HepG2 (cell line): Measurements from ENCODE around the gene SYMPK. TPM values are rescaled to one million over a fixed set of nuclear protein-coding genes. Genes with fewer than 3 reads are reported as not detected.

Experiments used
- ARNTL ChIP-seq: sonication (generic); formaldehyde crosslinking; IDR thresholded peaks from 2 replicates; pipeline ENCODE4 v1.4.0; 2020; ENCODE audit warnings: mild to moderate bottlenecking, missing genetic modification reagents
- ATF7 ChIP-seq, 2 experiments: fragments of 450-650 bp in 1 of 2; sonication (generic) in 1 of 2; formaldehyde crosslinking in 1 of 2; IDR thresholded peaks; 2 replicates each; pipeline versions ENCODE4 v1.4.0 to v1.6.1; 2016 to 2020; ENCODE audit warnings: antibody characterized with exemption in 1 of 2, mild to moderate bottlenecking in 1 of 2, missing genetic modification reagents in 1 of 2
- CC2D1A ChIP-seq: sonication (generic); formaldehyde crosslinking; IDR thresholded peaks from 2 replicates; pipeline ENCODE4 v1.8.1; 2023; ENCODE audit warnings: mild to moderate bottlenecking, missing genetic modification reagents
- HOXA7 ChIP-seq: sonication (generic); formaldehyde crosslinking; IDR thresholded peaks from 2 replicates; pipeline ENCODE4 v1.8.1; 2022; ENCODE audit warnings: mild to moderate bottlenecking, missing genetic modification reagents, moderate library complexity
- MBNL3 ChIP-seq: fragments of 250-450 bp; sonication (Bioruptor Pico); conservative IDR thresholded peaks from 2 replicates; pipeline ENCODE4 v1.8.0; 2022; ENCODE audit warnings: mild to moderate bottlenecking, inconsistent platforms
- SALL2 ChIP-seq: sonication (generic); formaldehyde crosslinking; IDR thresholded peaks from 2 replicates; pipeline ENCODE4 v1.8.1; 2023; ENCODE audit warnings: mild to moderate bottlenecking, missing genetic modification reagents, inconsistent platforms
- TSC22D2 ChIP-seq: sonication (generic); formaldehyde crosslinking; IDR thresholded peaks from 2 replicates; pipeline ENCODE4 v1.5.1; 2020; ENCODE audit warnings: missing genetic modification reagents, mild to moderate bottlenecking, borderline replicate concordance
- YY1 ChIP-seq: IDR thresholded peaks from 2 replicates; pipeline ENCODE4 v1.6.1; 2011; ENCODE audit warnings: low read length, low read depth, moderate library complexity, mild to moderate bottlenecking; ENCODE audit not compliant: insufficient read depth, insufficient replicate concordance
- ZNF343 ChIP-seq: sonication (generic); formaldehyde crosslinking; IDR thresholded peaks from 2 replicates; pipeline ENCODE4 v1.4.0; 2020; ENCODE audit warnings: mild to moderate bottlenecking, missing genetic modification reagents
- ZNF768 ChIP-seq: sonication (generic); formaldehyde crosslinking; IDR thresholded peaks from 2 replicates; pipeline ENCODE4 v1.4.0; 2020; ENCODE audit warnings: missing genetic modification reagents
- ZNF879 ChIP-seq: sonication (generic); formaldehyde crosslinking; IDR thresholded peaks from 2 replicates; pipeline ENCODE4 v1.8.1; 2023; ENCODE audit warnings: missing genetic modification reagents
- polyA plus RNA-seq, 8 experiments: library from polyadenylated mRNA; depleted of rRNA in 3 of 8; stranded (reverse) in 7 of 8; unstranded in 1 of 8; fragments of >200 nt; fragmentation: Illumina TruSeq in 4 of 8; extraction: Trizol in 4 of 8; gene quantifications; 2 replicates each; pipeline versions ENCODE4 v1.2.1 to v1.2.3, GENCODE V29; 2011 to 2016; ENCODE audit warnings: low read depth in 4 of 8, missing spikeins in 1 of 8, mixed read lengths in 1 of 8; ENCODE audit not compliant: insufficient read depth in 1 of 8
- total RNA-seq, 5 experiments: library from RNA; depleted of rRNA; stranded (reverse); fragments of >200 nt; fragmentation: Illumina TruSeq; extraction: Trizol; gene quantifications; 2 replicates each; pipeline ENCODE4 v1.2.3, GENCODE V29; 2016; ENCODE audit warnings: low read depth in 1 of 5
- TF ChIP-seq, protein P1 (sequence below): sonication (generic); formaldehyde crosslinking; IDR thresholded peaks from 2 replicates; pipeline ENCODE4 v1.5.0; 2020; ENCODE audit warnings: missing genetic modification reagents
- TF ChIP-seq, protein P2 (sequence below): IDR thresholded peaks from 2 replicates; pipeline ENCODE4 v1.4.0; 2020; ENCODE audit warnings: mild to moderate bottlenecking, missing genetic modification reagents
- TF ChIP-seq, protein P3 (sequence below): sonication (generic); formaldehyde crosslinking; IDR thresholded peaks from 2 replicates; pipeline ENCODE4 v1.9.0; 2021; ENCODE audit warnings: mild to moderate bottlenecking, missing genetic modification reagents
- TF ChIP-seq, protein P4 (sequence below): sonication (generic); formaldehyde crosslinking; conservative IDR thresholded peaks from 2 replicates; pipeline ENCODE4 v1.8.0; 2022; ENCODE audit warnings: mild to moderate bottlenecking, moderate library complexity, missing genetic modification reagents

Gene SYMPK
- total and polyA plus RNA-seq, 2 of the 13 experiments (the other 11 are each of a cell fraction or from before 2014, with no cell fraction given), result 21.9 to 55.7 TPM

DNA sequence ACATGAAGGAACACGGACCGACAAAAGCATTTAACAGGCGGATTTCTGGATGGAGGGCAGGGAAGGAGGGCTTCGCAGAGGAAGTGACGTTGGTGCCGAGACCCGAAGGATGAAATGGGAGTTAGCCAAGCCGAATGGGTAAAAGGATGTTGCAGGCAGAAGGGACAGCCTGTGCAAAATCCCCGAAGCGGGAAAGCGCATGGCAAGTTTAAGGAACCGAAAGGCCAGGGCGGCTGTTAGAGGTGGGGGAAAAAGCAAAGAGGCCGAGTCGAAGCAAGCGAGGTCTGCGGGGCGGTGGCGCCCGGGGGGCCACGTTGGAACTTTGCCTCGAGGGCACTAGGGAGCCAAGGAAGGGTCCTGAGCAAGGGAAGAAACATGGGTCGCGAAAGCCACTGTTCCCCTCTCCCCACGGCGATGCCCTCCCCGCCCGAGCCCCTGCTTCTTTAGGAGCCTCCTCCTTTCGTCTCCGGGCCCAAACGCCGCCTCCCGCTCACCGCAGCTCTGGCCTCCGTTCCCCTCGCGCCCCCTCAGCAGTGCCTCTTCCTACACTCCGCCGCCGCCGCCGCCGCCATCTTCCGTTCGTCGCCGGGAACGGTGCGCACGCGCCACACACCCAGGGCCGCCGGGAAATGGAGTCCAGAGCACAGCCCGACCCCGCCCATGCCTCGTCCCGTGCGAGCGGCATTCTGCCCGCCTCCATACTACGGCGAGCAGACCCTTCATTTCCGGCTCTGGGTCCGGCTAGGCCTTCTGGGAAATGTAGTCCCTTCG lies at the start of gene SYMPK (continued):
- TF ChIP-seq TSC22D2 (CRISPR knock-in tag) (0 out of 2 replicates have a peak, but pooled peaks have one; percentile 22), ZNF343 (no peak), YY1 (peak; percentile 97), ARNTL (no peak), CC2D1A (CRISPR knock-in tag) (no peak), ATF7 (IDR thresholded peaks at IDR 0.05) (no peak), ATF7 (CRISPR knock-in tag; IDR thresholded peaks at IDR 0.05) (no peak), SALL2 (CRISPR knock-in tag) (peak; percentile 78; the same call in 1 of the 2 replicates), MBNL3 (CRISPR knock-in tag) (no peak), ZNF879 (CRISPR knock-in tag) (peak; percentile 25; the same call in 1 of the 2 replicates), HOXA7 (CRISPR knock-in tag) (0 out of 2 replicates have a peak, but pooled peaks have one; percentile 25), ZNF768 (CRISPR knock-in tag) (peak; percentile 50; the same call in 1 of the 2 replicates)
- TF ChIP-seq, protein P1, sequence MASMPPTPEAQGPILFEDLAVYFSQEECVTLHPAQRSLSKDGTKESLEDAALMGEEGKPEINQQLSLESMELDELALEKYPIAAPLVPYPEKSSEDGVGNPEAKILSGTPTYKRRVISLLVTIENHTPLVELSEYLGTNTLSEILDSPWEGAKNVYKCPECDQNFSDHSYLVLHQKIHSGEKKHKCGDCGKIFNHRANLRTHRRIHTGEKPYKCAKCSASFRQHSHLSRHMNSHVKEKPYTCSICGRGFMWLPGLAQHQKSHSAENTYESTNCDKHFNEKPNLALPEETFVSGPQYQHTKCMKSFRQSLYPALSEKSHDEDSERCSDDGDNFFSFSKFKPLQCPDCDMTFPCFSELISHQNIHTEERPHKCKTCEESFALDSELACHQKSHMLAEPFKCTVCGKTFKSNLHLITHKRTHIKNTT, result no peak
- TF ChIP-seq, protein P2, sequence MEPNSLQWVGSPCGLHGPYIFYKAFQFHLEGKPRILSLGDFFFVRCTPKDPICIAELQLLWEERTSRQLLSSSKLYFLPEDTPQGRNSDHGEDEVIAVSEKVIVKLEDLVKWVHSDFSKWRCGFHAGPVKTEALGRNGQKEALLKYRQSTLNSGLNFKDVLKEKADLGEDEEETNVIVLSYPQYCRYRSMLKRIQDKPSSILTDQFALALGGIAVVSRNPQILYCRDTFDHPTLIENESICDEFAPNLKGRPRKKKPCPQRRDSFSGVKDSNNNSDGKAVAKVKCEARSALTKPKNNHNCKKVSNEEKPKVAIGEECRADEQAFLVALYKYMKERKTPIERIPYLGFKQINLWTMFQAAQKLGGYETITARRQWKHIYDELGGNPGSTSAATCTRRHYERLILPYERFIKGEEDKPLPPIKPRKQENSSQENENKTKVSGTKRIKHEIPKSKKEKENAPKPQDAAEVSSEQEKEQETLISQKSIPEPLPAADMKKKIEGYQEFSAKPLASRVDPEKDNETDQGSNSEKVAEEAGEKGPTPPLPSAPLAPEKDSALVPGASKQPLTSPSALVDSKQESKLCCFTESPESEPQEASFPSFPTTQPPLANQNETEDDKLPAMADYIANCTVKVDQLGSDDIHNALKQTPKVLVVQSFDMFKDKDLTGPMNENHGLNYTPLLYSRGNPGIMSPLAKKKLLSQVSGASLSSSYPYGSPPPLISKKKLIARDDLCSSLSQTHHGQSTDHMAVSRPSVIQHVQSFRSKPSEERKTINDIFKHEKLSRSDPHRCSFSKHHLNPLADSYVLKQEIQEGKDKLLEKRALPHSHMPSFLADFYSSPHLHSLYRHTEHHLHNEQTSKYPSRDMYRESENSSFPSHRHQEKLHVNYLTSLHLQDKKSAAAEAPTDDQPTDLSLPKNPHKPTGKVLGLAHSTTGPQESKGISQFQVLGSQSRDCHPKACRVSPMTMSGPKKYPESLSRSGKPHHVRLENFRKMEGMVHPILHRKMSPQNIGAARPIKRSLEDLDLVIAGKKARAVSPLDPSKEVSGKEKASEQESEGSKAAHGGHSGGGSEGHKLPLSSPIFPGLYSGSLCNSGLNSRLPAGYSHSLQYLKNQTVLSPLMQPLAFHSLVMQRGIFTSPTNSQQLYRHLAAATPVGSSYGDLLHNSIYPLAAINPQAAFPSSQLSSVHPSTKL (CRISPR knock-in tag), result no peak; the same call in 1 of the 2 replicates
- TF ChIP-seq, protein P3, sequence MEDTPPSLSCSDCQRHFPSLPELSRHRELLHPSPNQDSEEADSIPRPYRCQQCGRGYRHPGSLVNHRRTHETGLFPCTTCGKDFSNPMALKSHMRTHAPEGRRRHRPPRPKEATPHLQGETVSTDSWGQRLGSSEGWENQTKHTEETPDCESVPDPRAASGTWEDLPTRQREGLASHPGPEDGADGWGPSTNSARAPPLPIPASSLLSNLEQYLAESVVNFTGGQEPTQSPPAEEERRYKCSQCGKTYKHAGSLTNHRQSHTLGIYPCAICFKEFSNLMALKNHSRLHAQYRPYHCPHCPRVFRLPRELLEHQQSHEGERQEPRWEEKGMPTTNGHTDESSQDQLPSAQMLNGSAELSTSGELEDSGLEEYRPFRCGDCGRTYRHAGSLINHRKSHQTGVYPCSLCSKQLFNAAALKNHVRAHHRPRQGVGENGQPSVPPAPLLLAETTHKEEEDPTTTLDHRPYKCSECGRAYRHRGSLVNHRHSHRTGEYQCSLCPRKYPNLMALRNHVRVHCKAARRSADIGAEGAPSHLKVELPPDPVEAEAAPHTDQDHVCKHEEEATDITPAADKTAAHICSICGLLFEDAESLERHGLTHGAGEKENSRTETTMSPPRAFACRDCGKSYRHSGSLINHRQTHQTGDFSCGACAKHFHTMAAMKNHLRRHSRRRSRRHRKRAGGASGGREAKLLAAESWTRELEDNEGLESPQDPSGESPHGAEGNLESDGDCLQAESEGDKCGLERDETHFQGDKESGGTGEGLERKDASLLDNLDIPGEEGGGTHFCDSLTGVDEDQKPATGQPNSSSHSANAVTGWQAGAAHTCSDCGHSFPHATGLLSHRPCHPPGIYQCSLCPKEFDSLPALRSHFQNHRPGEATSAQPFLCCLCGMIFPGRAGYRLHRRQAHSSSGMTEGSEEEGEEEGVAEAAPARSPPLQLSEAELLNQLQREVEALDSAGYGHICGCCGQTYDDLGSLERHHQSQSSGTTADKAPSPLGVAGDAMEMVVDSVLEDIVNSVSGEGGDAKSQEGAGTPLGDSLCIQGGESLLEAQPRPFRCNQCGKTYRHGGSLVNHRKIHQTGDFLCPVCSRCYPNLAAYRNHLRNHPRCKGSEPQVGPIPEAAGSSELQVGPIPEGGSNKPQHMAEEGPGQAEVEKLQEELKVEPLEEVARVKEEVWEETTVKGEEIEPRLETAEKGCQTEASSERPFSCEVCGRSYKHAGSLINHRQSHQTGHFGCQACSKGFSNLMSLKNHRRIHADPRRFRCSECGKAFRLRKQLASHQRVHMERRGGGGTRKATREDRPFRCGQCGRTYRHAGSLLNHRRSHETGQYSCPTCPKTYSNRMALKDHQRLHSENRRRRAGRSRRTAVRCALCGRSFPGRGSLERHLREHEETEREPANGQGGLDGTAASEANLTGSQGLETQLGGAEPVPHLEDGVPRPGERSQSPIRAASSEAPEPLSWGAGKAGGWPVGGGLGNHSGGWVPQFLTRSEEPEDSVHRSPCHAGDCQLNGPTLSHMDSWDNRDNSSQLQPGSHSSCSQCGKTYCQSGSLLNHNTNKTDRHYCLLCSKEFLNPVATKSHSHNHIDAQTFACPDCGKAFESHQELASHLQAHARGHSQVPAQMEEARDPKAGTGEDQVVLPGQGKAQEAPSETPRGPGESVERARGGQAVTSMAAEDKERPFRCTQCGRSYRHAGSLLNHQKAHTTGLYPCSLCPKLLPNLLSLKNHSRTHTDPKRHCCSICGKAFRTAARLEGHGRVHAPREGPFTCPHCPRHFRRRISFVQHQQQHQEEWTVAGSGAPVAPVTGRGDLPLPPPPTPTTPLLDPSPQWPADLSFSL (CRISPR knock-in tag), result no peak
- TF ChIP-seq, protein P4, sequence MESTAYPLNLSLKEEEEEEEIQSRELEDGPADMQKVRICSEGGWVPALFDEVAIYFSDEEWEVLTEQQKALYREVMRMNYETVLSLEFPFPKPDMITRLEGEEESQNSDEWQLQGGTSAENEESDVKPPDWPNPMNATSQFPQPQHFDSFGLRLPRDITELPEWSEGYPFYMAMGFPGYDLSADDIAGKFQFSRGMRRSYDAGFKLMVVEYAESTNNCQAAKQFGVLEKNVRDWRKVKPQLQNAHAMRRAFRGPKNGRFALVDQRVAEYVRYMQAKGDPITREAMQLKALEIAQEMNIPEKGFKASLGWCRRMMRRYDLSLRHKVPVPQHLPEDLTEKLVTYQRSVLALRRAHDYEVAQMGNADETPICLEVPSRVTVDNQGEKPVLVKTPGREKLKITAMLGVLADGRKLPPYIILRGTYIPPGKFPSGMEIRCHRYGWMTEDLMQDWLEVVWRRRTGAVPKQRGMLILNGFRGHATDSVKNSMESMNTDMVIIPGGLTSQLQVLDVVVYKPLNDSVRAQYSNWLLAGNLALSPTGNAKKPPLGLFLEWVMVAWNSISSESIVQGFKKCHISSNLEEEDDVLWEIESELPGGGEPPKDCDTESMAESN (CRISPR knock-in tag), result no peak; the same call in 1 of the 2 replicates
